Activated naive CD4-positive, alpha-beta T cell treated with anti-CD3 and anti-CD28 coated beads for 36 hours (primary cell): ENCODE results near the gene SFXN5. TPM values are rescaled to one million over a fixed set of nuclear protein-coding genes. Genes with fewer than 3 reads are reported as not detected.

ENCODE experiments used
- CTCF ChIA-PET: fragments of 350-600 bp; sonication (Branson Sonifier 250); formaldehyde crosslinking; loops from one replicate; lab custom pipeline; 2021; ENCODE audit warnings: antibody characterized with exemption; lab: Charles Lee
- DNase-seq: peaks from one replicate; pipeline ENCODE4 v3.0.0-alpha.2; 2020
- H3K27ac Mint-ChIP-seq: one replicate; pipeline ENCODE4 v1.8.0; 2021; ENCODE audit warnings: mild to moderate bottlenecking, mixed read lengths
- H3K27me3 Mint-ChIP-seq: one replicate; pipeline ENCODE4 v1.8.0; 2021; ENCODE audit warnings: low read depth, mixed read lengths
- H3K36me3 Mint-ChIP-seq: one replicate; pipeline ENCODE4 v1.8.0; 2021; ENCODE audit warnings: low read depth, mixed read lengths
- H3K4me1 Mint-ChIP-seq: one replicate; pipeline ENCODE4 v1.8.0; 2021; ENCODE audit warnings: low read depth, mixed read lengths
- H3K4me3 Mint-ChIP-seq: one replicate; pipeline ENCODE4 v1.8.0; 2021; ENCODE audit warnings: mild to moderate bottlenecking, moderate library complexity, mixed read lengths
- H3K9me3 Mint-ChIP-seq: one replicate; pipeline ENCODE4 v1.8.0; 2021; ENCODE audit warnings: mixed read lengths
- intact Hi-C: fragments of 100-400 bp; cut with micrococcal nuclease; formaldehyde crosslinking; loops from one replicate; pipeline ENCODE4 v1.15.1; 2023
- total RNA-seq, 2 experiments: library from RNA; stranded (reverse); gene quantifications; one replicate each; pipeline ENCODE4 v1.2.3, GENCODE V29; 2021

Gene SFXN5
- total RNA-seq, 2 experiments from 2014 or later = 5.3 to 6.8 TPM

DNA sequence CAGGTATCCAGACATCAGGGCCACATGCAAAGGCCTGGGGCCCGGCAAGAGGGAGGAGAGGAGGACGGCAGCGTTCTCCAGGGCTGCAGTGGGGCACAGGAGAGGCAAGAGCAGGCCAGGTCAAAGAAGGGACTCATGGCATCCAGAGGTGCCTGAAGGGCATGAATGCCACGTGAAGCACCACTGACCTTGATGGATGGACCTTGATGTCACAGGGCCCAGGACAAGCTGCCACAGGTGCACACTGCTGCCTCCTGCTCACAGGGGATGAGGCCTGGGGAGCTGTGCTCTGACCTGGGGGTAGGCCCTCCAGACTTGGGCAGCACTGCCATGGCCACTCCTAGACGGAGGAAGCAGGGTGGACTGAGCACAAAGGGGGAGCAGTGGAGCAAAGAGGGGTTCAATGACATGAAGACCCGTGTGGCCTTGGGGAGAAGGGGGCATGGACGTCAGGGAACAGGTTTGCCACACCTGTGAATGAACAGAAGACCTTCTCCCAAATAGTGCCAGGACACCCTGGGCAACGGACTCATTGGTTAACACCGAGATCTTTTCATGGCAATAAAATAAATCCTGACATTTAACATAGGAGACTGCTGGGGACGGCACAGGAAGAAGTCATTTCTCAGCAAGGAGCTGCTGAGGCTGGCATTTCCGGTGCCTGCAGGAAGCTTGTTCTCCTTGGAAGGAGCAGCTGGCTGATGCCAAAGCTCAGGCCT is 88.6 kb downstream of the SFXN5 start:
- intact Hi-C loops = no loop called here
- Mint-ChIP-seq H3K27ac (no peak overlapping the region), H3K36me3 (no peaks in the 10 kb centered on the region), H3K4me3 (no peak overlapping the region), H3K4me1 (peaks cover 4% of the 10 kb centered on the region), H3K27me3 (no peaks in the 10 kb centered on the region), H3K9me3 (no peaks in the 10 kb centered on the region)
- CTCF ChIA-PET = interaction anchor here (0.5 to 0.9 kb wide), 2 partner anchors 9 to 11 kb away, joined by 3 read pairs; no protein-coding TSS in a partner anchor
- no peak for DNase-seq

DNA sequence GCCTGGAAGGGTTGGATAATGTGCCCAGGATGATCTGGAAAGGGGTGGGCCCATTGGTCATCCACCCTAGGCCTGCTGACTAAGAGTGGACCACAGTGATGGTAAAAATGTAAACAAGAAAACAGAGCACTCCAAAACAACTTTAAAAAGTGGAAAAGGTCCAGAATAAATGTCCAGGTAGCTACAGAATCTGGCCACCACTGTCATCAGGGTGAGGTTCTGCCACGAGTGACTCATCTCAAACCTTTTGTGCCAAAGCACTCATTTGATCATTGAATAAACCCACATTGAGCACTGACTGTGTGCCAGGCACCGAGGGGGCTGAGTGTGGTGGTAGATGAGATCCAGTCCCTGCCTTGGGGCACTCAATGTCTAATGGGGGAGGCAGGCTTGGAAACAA is 89.3 kb downstream of the SFXN5 start:
- Mint-ChIP-seq H3K4me3 (no peak overlapping the region), H3K4me1 (peaks cover 4% of the 10 kb centered on the region), H3K9me3 (no peaks in the 10 kb centered on the region), H3K36me3 (no peaks in the 10 kb centered on the region), H3K27ac (no peak overlapping the region), H3K27me3 (no peaks in the 10 kb centered on the region)
- no peak for DNase-seq
- CTCF ChIA-PET = interaction anchor here (0.9 kb wide), 1 partner anchor 8 kb away, joined by 3 read pairs; no protein-coding TSS in a partner anchor
- intact Hi-C loops = no loop called here

DNA sequence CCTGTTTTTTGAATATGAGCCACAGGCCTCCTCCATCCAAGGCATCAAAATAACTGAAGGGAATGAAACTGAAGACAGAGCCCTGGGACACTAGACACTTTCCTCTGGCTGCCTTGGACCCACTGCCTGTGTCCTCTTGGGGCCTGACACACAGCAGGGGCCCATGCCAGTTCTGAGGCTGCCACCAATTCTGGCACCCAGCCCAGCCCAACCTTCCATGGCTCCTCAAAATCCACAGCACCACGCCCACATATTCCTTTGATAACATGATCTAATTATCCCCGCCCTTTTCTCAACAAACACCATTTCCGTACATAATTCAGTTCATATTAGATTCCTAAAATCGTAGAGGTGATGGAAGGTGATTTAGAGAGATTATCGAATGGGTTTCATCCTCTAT is 90.0 kb downstream of the SFXN5 start:
- no peak for DNase-seq
- intact Hi-C loops = no loop called here
- peaks cover 4% of the 10 kb centered on the region for H3K4me1 Mint-ChIP-seq
- CTCF ChIA-PET = no interaction called here
- H3K9me3 Mint-ChIP-seq = no peaks in the 10 kb centered on the region
- H3K27me3 Mint-ChIP-seq = no peaks in the 10 kb centered on the region
- H3K27ac Mint-ChIP-seq = no peak overlapping the region
- H3K4me3 Mint-ChIP-seq = no peak overlapping the region
- no peaks in the 10 kb centered on the region for H3K36me3 Mint-ChIP-seq

DNA sequence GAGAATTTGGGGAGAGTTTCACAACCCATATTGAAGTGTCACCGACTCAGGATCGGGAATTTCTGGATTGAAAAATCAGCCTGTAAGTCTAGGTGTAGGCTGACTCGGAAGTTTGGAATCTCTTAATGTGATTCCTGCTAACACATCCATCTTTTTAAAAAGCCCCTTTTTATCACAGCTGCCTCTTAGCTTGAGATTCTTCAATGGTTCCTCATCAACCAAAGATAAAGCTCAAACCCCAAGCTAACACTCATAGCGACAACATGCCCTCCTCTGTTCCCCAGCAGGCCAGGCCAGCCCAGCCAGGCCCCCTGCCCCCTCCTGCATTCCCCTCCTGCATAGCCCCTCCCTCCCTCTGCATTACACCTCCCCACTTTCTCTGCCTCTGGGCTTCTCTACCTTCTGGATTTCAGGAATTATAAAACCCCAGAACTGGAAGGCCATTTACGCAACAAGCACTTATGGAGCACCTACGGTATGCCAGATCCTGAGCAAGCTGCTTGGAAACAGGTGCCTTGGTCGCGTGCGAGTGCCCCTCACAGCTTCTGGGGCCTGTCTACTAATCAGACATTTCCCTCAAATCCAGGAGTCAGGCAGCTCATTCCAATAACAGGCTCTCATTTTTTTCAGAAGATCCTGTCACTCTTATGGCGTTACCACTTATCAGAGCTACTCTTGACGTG is 90.8 kb downstream of the SFXN5 start:
- H3K4me1 Mint-ChIP-seq = peaks cover 4% of the 10 kb centered on the region
- CTCF ChIA-PET = no interaction called here
- no peak overlapping the region for H3K27ac Mint-ChIP-seq
- no peak overlapping the region for H3K4me3 Mint-ChIP-seq
- DNase-seq = no peak
- intact Hi-C loops = no loop called here
- no peaks in the 10 kb centered on the region for H3K36me3 Mint-ChIP-seq
- no peaks in the 10 kb centered on the region for H3K27me3 Mint-ChIP-seq
- H3K9me3 Mint-ChIP-seq = no peaks in the 10 kb centered on the region

DNA sequence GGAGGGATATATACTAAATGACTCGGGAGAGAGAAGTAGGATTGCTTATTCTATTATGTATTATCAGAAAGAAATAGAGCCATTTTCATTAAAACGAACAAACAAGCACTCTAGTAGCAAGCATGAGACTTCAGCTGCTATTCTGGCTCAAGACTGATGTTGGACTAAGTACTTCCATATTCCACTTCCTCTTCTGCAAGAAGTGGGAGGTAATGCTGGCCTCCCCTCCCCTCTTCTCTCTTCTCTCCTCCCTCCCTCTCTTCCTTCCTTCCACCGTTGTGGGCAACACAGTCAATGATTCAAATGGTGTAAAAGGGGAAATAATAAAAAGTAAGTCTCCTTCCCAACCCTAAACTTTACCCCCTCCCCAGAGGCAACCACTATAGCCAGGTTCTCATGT is 91.6 kb downstream of the SFXN5 start:
- CTCF ChIA-PET = no interaction called here
- no peaks in the 10 kb centered on the region for H3K27me3 Mint-ChIP-seq
- peaks cover 4% of the 10 kb centered on the region for H3K4me1 Mint-ChIP-seq
- intact Hi-C loops = no loop called here
- no peak overlapping the region for H3K4me3 Mint-ChIP-seq
- H3K9me3 Mint-ChIP-seq = no peaks in the 10 kb centered on the region
- H3K36me3 Mint-ChIP-seq = no peaks in the 10 kb centered on the region
- no peak for DNase-seq
- no peak overlapping the region for H3K27ac Mint-ChIP-seq

DNA sequence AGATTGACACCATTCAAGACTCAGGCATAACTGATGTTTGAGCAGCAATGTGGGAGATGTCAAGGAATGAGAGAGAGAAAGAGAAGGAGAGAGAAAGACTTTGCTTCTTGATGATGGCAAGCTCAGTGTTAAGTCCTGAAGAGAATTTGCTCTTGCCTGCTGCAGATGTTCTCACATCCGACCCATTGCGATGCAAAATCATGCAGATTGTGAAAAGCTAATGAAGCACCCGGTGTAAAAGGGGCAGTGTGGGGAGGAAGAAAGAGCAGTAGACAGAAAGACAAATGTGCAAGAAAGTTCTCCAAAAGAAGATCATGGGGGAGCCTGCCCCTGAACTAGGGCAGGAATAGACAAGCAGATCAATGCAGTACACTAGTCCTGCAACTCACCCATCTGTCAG is 96.5 kb downstream of the SFXN5 start:
- H3K27ac Mint-ChIP-seq = no peak overlapping the region
- CTCF ChIA-PET = interaction anchor here (0.8 to 5.9 kb wide), 7 partner anchors 31 to 202 kb away, joined by 3 to 72 read pairs (median 5); no protein-coding TSS in a partner anchor
- no peak for DNase-seq
- H3K27me3 Mint-ChIP-seq = no peaks in the 10 kb centered on the region
- H3K36me3 Mint-ChIP-seq = no peaks in the 10 kb centered on the region
- H3K9me3 Mint-ChIP-seq = no peaks in the 10 kb centered on the region
- intact Hi-C loops = no loop called here
- H3K4me1 Mint-ChIP-seq = peaks cover under 1% of the 10 kb centered on the region
- H3K4me3 Mint-ChIP-seq = no peak overlapping the region

DNA sequence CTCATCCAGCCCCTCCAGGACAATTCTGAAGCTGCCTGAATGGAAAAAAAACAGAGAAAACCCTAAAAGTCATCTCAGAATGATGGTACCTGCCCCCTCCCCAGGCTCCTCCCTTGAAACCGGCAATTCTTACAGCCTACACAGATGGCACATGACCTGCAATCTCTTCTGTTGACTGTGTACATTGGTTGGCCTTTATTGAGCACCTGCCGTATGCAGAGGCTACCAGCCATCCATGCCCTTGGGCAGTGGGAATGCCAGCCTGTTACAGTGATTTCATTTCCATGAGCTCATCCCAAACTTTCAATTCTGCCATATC is 97.1 kb downstream of the SFXN5 start:
- Mint-ChIP-seq H3K9me3 (no peaks in the 10 kb centered on the region), H3K36me3 (no peaks in the 10 kb centered on the region), H3K4me1 (no peaks in the 10 kb centered on the region), H3K4me3 (no peak overlapping the region), H3K27ac (no peak overlapping the region), H3K27me3 (no peaks in the 10 kb centered on the region)
- DNase-seq = no peak
- CTCF ChIA-PET = interaction anchor here (0.6 to 5.9 kb wide), 22 partner anchors 8 to 221 kb away, joined by 3 to 72 read pairs (median 4); partner anchors contain the start of gene EMX1
- intact Hi-C loops = no loop called here

DNA sequence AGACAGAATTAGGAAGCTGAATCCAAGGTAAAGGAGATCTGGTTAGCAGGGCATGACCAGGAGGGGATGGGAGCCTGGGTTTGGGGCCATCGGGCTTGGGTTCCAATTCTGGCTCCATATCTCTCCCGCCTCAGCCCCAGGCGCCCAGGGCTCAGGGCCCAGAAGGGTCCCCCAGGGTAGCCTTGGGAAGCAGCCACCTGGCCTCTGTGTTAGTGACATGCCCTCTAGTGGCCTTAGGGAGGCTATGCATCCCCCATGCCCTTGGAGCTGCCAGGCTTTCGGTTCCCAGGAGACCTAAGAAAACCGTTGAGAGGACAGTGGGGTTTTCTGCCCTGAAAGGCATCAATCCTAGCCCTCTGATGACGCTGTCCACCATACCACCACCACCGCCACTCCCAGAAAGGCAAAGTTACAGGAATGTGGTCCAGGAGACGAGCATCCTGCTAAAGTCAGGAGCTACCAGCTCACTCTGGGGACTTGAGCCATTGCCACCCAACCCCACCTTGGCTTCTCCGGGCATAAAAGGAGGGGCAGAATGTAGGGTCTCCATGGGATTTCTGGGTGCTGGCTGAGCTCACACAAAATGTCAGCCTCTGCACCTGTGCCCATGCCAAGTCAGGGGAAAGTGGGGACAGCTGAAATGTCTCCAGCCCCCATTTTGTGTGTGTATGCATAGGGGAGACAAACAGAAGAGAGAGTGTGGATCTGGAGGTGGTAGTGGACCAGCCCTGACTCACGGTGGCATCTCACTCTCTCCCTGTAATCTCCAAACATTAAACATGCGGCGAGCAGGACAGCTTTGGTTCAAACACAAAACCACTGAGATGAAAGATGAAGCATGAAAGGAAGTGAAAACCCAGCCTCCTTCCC is 97.7 kb downstream of the SFXN5 start:
- Mint-ChIP-seq H3K4me3 (no peak overlapping the region), H3K27me3 (no peaks in the 10 kb centered on the region), H3K27ac (no peak overlapping the region), H3K9me3 (no peaks in the 10 kb centered on the region), H3K36me3 (no peaks in the 10 kb centered on the region), H3K4me1 (no peaks in the 10 kb centered on the region)
- DNase-seq = peak; percentile 53
- CTCF ChIA-PET = interaction anchor here (0.6 to 5.9 kb wide), 27 partner anchors 9 to 220 kb away, joined by 3 to 72 read pairs (median 3); partner anchors contain the start of genes EMX1 and SPR
- intact Hi-C loops = loop anchor here (1.0 kb wide), 1 partner anchor 80 kb away; no protein-coding TSS in a partner anchor

DNA sequence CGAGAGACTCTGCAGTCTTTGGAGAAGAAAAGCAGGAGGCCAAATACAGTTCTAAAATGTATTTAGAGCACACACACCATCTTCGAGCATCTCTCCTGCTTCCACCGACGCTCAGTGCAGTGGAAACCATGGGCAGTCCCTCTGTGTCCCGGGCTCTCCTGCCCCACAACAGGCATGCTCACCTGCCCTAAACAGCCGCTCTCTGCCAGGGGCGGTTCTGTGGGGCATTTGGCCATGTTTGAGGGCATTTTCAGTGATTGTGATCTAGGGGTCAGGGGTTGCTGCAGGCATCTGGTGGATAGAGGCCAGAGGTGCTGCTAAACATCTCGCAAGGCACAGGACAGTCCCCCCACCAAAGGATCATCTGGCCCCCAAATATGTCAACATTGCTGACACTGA is 98.4 kb downstream of the SFXN5 start:
- H3K9me3 Mint-ChIP-seq = no peaks in the 10 kb centered on the region
- CTCF ChIA-PET = interaction anchor here (0.6 to 5.9 kb wide), 15 partner anchors 13 to 204 kb away, joined by 3 to 72 read pairs (median 4); partner anchors contain the start of gene SPR
- no peaks in the 10 kb centered on the region for H3K36me3 Mint-ChIP-seq
- H3K27me3 Mint-ChIP-seq = no peaks in the 10 kb centered on the region
- DNase-seq = no peak
- H3K4me3 Mint-ChIP-seq = no peak overlapping the region
- H3K4me1 Mint-ChIP-seq = no peaks in the 10 kb centered on the region
- intact Hi-C loops = loop anchor here (1.0 kb wide), 1 partner anchor 80 kb away; no protein-coding TSS in a partner anchor
- no peak overlapping the region for H3K27ac Mint-ChIP-seq

DNA sequence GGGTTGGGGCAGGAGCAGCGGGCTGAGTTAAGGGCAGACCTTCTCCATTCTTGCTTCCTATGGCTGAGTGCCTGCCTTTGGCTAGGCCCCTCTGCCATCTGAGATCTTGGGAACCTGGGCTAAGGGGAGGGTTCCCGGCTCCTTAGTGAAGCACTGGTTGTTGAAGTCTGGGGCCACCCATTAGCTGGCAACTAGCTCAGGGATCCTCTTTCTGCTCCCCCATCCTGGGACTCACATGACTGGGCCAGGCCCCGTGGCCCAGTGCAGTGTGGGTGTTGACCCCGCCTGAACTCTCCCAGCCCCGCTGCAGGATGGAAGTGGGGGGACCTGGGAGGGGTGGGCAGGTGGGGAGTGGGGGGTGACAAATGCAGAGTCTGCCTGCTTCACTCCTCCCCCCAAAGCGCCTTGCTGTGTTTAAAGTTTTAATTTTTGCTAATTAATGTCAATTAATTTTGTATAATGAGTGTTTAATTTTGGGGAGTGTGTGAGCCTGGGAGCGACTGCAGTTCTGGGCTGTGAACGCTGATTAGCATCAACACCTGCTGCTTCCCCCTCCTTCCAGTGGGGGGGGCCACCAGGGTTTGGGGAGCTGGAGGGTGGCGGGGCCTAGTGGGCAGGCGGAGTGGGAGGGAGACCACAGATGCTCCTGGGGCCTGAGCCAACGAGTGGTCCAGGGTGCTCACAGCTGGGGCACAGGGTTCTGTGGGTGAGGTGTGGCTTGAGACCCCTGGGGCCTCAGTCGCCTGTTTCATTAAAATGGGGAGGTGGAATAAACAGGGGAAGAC is 99.0 kb downstream of the SFXN5 start:
- Mint-ChIP-seq H3K27ac (no peak overlapping the region), H3K9me3 (no peaks in the 10 kb centered on the region), H3K36me3 (no peaks in the 10 kb centered on the region), H3K4me3 (no peak overlapping the region), H3K27me3 (no peaks in the 10 kb centered on the region), H3K4me1 (no peaks in the 10 kb centered on the region)
- DNase-seq = no peak
- CTCF ChIA-PET = interaction anchor here (1.3 to 5.9 kb wide), 4 partner anchors 14 to 204 kb away, joined by 3 to 72 read pairs (median 9); no protein-coding TSS in a partner anchor
- intact Hi-C loops = loop anchor here (1.0 kb wide), 1 partner anchor 79 kb away; no protein-coding TSS in a partner anchor

DNA sequence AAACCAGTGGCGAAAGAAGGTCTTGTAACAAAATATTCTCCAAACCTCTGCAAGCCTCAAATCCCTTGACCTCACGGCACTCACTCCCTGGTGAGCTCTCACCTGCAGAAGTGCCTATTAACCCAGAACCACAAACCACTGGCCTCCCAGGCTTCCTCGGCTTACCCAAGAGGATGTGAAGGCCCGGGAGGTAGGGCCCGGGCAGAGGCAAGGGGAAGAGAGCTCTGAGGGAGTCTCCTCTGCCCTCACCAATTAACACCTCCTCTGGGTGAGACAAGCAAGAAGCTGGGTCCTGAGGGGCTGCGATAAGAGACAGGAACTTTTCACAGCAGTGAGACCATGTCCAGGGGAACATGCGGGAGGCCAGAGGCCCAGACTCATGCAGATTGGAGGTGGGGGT is 100.5 kb downstream of the SFXN5 start:
- CTCF ChIA-PET = interaction anchor here (2.6 kb wide), 1 partner anchor 78 kb away, joined by 16 read pairs; no protein-coding TSS in a partner anchor
- H3K36me3 Mint-ChIP-seq = no peaks in the 10 kb centered on the region
- intact Hi-C loops = no loop called here

More for the DNA sequence above, 100.5 kb downstream of the SFXN5 start:
- H3K4me1 Mint-ChIP-seq = no peaks in the 10 kb centered on the region
- no peaks in the 10 kb centered on the region for H3K9me3 Mint-ChIP-seq
- H3K27me3 Mint-ChIP-seq = no peaks in the 10 kb centered on the region
- no peak overlapping the region for H3K27ac Mint-ChIP-seq
- no peak for DNase-seq
- no peak overlapping the region for H3K4me3 Mint-ChIP-seq
